PC-3 (cell line): ENCODE data around the gene C10orf71. TPM values are rescaled to one million over a fixed set of nuclear protein-coding genes. Genes with fewer than 3 reads are reported as not detected.

Experiments used
- ATAC-seq: fragments of 200-7000 bp; cut with Tn5 transposase; 2 replicates; pipeline ENCODE4 v1.9.1; 2020; ENCODE audit warnings: mild to moderate bottlenecking, moderate library complexity
- BruUV-seq: library from RNA; stranded (reverse); fragments of 400-500 nt; replicated peaks from 2 replicates; lab custom pipeline; 2021; lab: Mats Ljungman, UMichigan
- CTCF ChIA-PET: fragments of 300-600 bp; sonication (Branson Sonifier 250); formaldehyde crosslinking; loops from one replicate; lab custom pipeline; 2022; ENCODE audit warnings: antibody characterized with exemption; lab: Charles Lee
- POLR2A ChIA-PET: fragments of 300-600 bp; sonication (Branson Sonifier 250); formaldehyde crosslinking; loops from one replicate; lab custom pipeline; 2022; ENCODE audit warnings: antibody characterized with exemption; ENCODE audit not compliant: unreplicated experiment; lab: Charles Lee
- DNase-seq: peaks from one replicate; pipeline ENCODE4 v3.0.0-alpha.2; 2015
- H2AFZ ChIP-seq: fragments of 300-600 bp; sonication (generic); 2 replicates; pipeline ENCODE4 v1.6.0; 2016; ENCODE audit warnings: antibody characterized with exemption, low read length
- H3F3A ChIP-seq: fragments of 300-600 bp; sonication (generic); one replicate; pipeline ENCODE4 v1.6.0; 2017; ENCODE audit warnings: antibody characterized with exemption, low read length, control low read depth, mild to moderate bottlenecking; ENCODE audit not compliant: unreplicated experiment
- H3K27ac ChIP-seq: fragments of 300-600 bp; sonication (generic); 2 replicates; pipeline ENCODE4 v1.5.1; 2016; ENCODE audit warnings: mild to moderate bottlenecking, low read length
- H3K27me3 ChIP-seq: fragments of 300-600 bp; sonication (generic); 2 replicates; pipeline ENCODE4 v1.6.1; 2016; ENCODE audit warnings: low read length, mixed read lengths
- H3K36me3 ChIP-seq: fragments of 300-600 bp; sonication (generic); 2 replicates; pipeline ENCODE4 v1.6.1; 2016; ENCODE audit warnings: low read depth, mixed run types, low read length, mixed read lengths
- H3K4me1 ChIP-seq: fragments of 300-600 bp; sonication (generic); 2 replicates; pipeline ENCODE4 v1.5.1; 2016; ENCODE audit warnings: low read length; ENCODE audit not compliant: insufficient read depth
- H3K4me2 ChIP-seq: fragments of 300-600 bp; sonication (generic); 2 replicates; pipeline ENCODE4 v1.6.0; 2016; ENCODE audit warnings: low read length
- H3K4me3 ChIP-seq: fragments of 300-600 bp; sonication (generic); 2 replicates; pipeline ENCODE4 v1.5.1; 2016; ENCODE audit warnings: mild to moderate bottlenecking, low read length, mixed read lengths
- H3K79me2 ChIP-seq: fragments of 300-600 bp; sonication (generic); 2 replicates; pipeline ENCODE4 v1.6.1; 2017; ENCODE audit warnings: low read length, mixed read lengths
- H3K9ac ChIP-seq: fragments of 300-600 bp; sonication (generic); 2 replicates; pipeline ENCODE4 v1.6.0; 2016; ENCODE audit warnings: mild to moderate bottlenecking, low read length
- H3K9me2 ChIP-seq: fragments of 300-600 bp; sonication (generic); replicated peaks from 2 replicates; pipeline ENCODE4 v1.6.1; 2016; ENCODE audit warnings: mixed run types, low read length, mixed read lengths
- H3K9me3 ChIP-seq: fragments of 300-600 bp; sonication (generic); 2 replicates; pipeline ENCODE4 v1.6.1; 2016; ENCODE audit warnings: low read length, mixed read lengths
- H4K20me1 ChIP-seq: fragments of 300-600 bp; sonication (generic); 2 replicates; pipeline ENCODE4 v1.6.1; 2016; ENCODE audit warnings: low read length, mixed read lengths
- EZH2 ChIP-seq: fragments of 300-600 bp; sonication (generic); IDR thresholded peaks from one replicate; pipeline ENCODE4 v1.6.1; 2017; ENCODE audit warnings: antibody characterized with exemption, mild to moderate bottlenecking, low read length; ENCODE audit not compliant: unreplicated experiment
- EZH2phosphoT487 ChIP-seq: fragments of 300-600 bp; sonication (generic); IDR thresholded peaks from 2 replicates; pipeline ENCODE4 v1.6.1; 2018; ENCODE audit warnings: mild to moderate bottlenecking, antibody characterized with exemption, low read length, borderline replicate concordance
- intact Hi-C: fragments of 100-400 bp; cut with micrococcal nuclease; formaldehyde crosslinking; loops from 2 replicates; pipeline ENCODE4 v1.9.0; 2023
- total RNA-seq: library from RNA; depleted of rRNA; stranded (reverse); fragments of >200 nt; gene quantifications from 2 replicates; pipeline ENCODE4 v1.2.3, GENCODE V29; 2014; rRNA removed
- TF ChIP-seq, protein P1 (sequence below): fragments of 300-600 bp; sonication (generic); conservative IDR thresholded peaks from 2 replicates; pipeline ENCODE4 v1.5.1; 2017; ENCODE audit warnings: antibody characterized with exemption, low read depth, mild to moderate bottlenecking, low read length

C10orf71 gene
- total RNA-seq, 1 experiment from 2014 or later = not detected

DNA sequence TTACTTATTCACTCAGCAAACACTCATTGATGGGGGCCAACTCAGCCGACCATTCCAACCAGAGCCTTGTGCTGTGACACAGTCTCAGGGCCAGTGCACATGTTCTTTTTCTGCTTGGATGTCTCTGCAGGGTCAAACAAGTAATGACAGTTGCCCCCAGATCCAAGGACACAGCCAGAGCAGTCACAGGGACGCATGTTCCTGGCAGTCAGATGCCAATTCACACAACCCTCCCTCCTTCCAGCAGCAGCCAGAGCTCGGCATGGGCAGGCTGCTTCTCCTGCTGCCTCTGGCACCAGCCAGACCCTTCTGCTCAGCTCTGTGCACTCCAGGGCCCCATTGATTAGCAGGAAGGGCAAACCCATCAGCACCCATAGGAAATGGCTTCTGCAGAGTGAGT lies 76.6 kb downstream of the C10orf71 start:
- no peak for DNase-seq
- BruUV-seq = no TSS peak
- no peak overlapping the region for H3K4me2 ChIP-seq
- H3K79me2 ChIP-seq = no peaks in the 10 kb centered on the region
- H3K9me2 ChIP-seq = 0 out of 2 replicates have a peak, but pooled peaks cover 4% of the 10 kb centered on the region
- H3K9me3 ChIP-seq = no peaks in the 10 kb centered on the region
- ChIA-PET POLR2A (no interaction called here), CTCF (no interaction called here)
- no peak for ATAC-seq
- intact Hi-C loops = no loop called here
- no peaks in the 10 kb centered on the region for H3K36me3 ChIP-seq
- H3K27me3 ChIP-seq = peaks cover 26% of the 10 kb centered on the region; the same call in 1 of the 2 replicates
- no peak overlapping the region for H3K9ac ChIP-seq
- TF ChIP-seq, protein P1, sequence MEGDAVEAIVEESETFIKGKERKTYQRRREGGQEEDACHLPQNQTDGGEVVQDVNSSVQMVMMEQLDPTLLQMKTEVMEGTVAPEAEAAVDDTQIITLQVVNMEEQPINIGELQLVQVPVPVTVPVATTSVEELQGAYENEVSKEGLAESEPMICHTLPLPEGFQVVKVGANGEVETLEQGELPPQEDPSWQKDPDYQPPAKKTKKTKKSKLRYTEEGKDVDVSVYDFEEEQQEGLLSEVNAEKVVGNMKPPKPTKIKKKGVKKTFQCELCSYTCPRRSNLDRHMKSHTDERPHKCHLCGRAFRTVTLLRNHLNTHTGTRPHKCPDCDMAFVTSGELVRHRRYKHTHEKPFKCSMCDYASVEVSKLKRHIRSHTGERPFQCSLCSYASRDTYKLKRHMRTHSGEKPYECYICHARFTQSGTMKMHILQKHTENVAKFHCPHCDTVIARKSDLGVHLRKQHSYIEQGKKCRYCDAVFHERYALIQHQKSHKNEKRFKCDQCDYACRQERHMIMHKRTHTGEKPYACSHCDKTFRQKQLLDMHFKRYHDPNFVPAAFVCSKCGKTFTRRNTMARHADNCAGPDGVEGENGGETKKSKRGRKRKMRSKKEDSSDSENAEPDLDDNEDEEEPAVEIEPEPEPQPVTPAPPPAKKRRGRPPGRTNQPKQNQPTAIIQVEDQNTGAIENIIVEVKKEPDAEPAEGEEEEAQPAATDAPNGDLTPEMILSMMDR = no peak
- TF ChIP-seq EZH2phosphoT487 = no peak
- no peak for TF ChIP-seq EZH2
- H3K27ac ChIP-seq = no peak overlapping the region
- H3K4me1 ChIP-seq = no peaks in the 10 kb centered on the region
- H2AFZ ChIP-seq = no peak overlapping the region
- H4K20me1 ChIP-seq = no peaks in the 10 kb centered on the region
- no peaks in the 10 kb centered on the region for H3F3A ChIP-seq
- H3K4me3 ChIP-seq = no peak overlapping the region

Other genes starting within 250 kb of the C10orf71 start
- gene VSTM4, start 183.6 kb upstream of the C10orf71 start, total RNA-seq = not detected in 2 replicates
- not detected in 2 replicates for gene FAM170B, start 165.1 kb upstream of the C10orf71 start, total RNA-seq
- gene TMEM273, start 110.8 kb upstream of the C10orf71 start, total RNA-seq = not detected in 2 replicates
- gene DRGX, start 96.9 kb downstream of the C10orf71 start, total RNA-seq = 0.12 and 0.33 TPM in 2 replicates
- gene ERCC6, start 240.0 kb downstream of the C10orf71 start, total RNA-seq = 36.7 and 43.0 TPM in 2 replicates